ENCODE measurements around the gene MRPL46.

- peak; percentile 89 for TF ChIP-seq CTCF (conservative IDR thresholded peaks at IDR 0.05; ENCODE audit: low read length)
- no peak for TF ChIP-seq EZH2phosphoT487 (IDR thresholded peaks at IDR 0.05; ENCODE audit: borderline replicate concordance)
These were observed 12.0 kb downstream of the MRPL46 start for GRCh38 chr15:88454867-88455810.

All from Loucy (cell line).